ENCODE measurements around the gene DLG3.
A peak's percentile ranks its signal among the peaks of the same experiment; 100 is the strongest.

The DLG3 gene

DNA sequence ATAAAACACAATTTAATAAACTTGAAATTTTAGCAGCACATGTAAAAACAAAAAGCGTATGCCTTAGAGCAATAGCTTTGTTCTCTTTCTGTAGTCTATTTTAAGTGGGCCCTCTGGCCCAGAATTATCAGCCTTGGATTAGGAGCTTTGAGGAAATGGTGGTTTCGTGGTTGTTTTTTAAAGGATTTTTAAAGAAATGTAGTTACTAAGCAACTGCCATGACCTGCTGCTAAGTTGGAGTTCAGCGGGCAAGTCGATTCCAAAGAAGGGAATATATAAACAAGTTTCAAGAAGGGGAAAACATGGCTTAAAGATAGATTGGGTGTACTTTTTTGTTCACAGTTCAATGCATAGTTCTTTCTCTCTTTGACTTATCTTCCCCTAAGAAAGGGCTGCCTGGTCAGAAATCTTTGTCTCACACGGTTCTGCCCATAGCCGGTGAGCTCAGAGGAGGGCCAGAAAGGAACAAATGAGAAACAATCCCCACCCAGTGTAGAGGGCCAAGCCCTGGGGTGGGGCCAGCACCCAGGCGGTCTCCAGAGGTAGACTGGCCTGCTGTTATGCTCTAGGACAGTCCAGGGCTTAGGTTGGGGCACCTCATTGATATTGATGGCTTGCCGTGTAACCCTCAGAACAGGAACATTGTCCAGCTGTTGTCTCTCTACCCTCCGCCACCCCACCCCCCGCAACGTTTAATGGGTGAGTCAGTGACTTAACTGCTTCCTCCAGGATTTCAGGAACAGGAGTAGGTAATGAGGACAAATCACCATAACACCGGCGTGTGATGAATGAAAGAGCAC is 32.5 kb downstream of the DLG3 start:
- Histone ChIP-seq H3K27ac (ENCODE audit: low read depth, low read length) (peak overlapping the region; percentile 80), H3K36me3 (ENCODE audit: control insufficient read depth, insufficient read depth, low read length) (peaks cover 23% of the 10 kb centered on the region), H3K9ac (ENCODE audit: low read length) (peak overlapping the region; percentile 72), H3K9me3 (ENCODE audit: control insufficient read depth, insufficient read depth, low read depth, low read length) (no peaks in the 10 kb centered on the region; the same call in 1 of the 2 replicates), H3K4me1 (ENCODE audit: control insufficient read depth, insufficient read depth, low read length) (peaks cover 88% of the 10 kb centered on the region), H3K4me3 (ENCODE audit: low read depth, low read length) (peak overlapping the region; percentile 51), H3K27me3 (ENCODE audit: control insufficient read depth, insufficient read depth, low read length) (no peaks in the 10 kb centered on the region)

DNA sequence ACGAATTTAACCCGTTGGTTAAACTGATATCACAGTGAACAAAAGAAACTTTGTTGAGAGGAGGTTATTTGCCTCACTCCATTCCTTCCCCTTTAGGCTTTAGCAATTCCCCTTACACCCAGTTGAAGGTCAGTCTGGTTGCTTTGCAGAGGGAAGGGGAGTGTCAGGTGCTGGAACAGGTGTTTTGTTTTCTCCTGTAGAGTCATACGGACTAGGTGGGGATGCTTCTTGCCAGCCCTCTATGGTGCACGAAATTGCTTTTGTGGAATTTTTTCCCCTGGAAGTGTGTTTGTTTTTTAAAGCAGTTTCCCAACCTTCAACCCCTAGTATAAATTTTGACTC is 33.1 kb downstream of the DLG3 start:
- Histone ChIP-seq H3K9me3 (ENCODE audit: control insufficient read depth, insufficient read depth, low read depth, low read length) (no peaks in the 10 kb centered on the region; the same call in 1 of the 2 replicates), H3K9ac (ENCODE audit: low read length) (peak overlapping the region; percentile 72), H3K4me3 (ENCODE audit: low read depth, low read length) (peak overlapping the region; percentile 51), H3K36me3 (ENCODE audit: control insufficient read depth, insufficient read depth, low read length) (peaks cover 26% of the 10 kb centered on the region), H3K27ac (ENCODE audit: low read depth, low read length) (peak overlapping the region; percentile 35; the same call in 1 of the 2 replicates), H3K27me3 (ENCODE audit: control insufficient read depth, insufficient read depth, low read length) (no peaks in the 10 kb centered on the region), H3K4me1 (ENCODE audit: control insufficient read depth, insufficient read depth, low read length) (peaks cover 85% of the 10 kb centered on the region)

DNA sequence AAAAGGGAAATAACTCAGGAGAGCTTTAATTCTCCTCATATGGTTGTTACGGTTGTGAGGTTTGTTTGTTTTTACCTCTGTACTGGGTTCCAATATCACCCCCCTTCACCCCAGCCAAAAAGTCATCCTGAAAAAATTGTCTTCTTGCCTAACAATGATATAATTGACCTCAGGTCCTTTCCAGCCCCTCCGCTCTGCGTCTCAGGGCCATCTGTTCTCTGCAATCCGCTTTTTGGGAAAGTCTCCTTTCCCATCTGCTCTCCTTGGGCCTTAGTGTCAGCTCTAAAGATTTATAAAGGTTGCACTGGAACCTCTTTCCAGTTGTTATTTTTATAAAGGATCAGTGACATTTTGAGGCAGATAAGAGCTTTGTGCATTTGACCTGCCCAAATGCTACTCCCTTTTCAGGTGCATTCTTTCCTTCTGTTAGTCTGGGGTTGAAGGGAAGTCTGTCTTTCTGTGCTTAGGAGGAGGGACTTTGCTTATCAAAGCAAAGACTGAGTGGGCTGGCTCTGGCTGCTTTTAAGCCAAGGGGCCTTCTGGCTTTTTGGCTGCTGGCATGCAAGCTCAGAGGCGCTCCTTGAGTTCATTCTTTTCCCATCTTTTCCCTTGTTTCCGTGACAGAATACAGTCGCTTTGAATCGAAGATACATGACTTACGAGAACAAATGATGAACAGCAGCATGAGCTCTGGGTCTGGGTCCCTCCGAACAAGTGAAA is 34.1 kb downstream of the DLG3 start:
- Histone ChIP-seq H3K9me3 (ENCODE audit: control insufficient read depth, insufficient read depth, low read depth, low read length) (no peaks in the 10 kb centered on the region; the same call in 1 of the 2 replicates), H3K27ac (ENCODE audit: low read depth, low read length) (peak overlapping the region; percentile 35; the same call in 1 of the 2 replicates), H3K27me3 (ENCODE audit: control insufficient read depth, insufficient read depth, low read length) (no peaks in the 10 kb centered on the region), H3K36me3 (ENCODE audit: control insufficient read depth, insufficient read depth, low read length) (peaks cover 29% of the 10 kb centered on the region), H3K9ac (ENCODE audit: low read length) (peak overlapping the region; percentile 31), H3K4me1 (ENCODE audit: control insufficient read depth, insufficient read depth, low read length) (peaks cover 85% of the 10 kb centered on the region), H3K4me3 (ENCODE audit: low read depth, low read length) (peak overlapping the region; percentile 51)

DNA sequence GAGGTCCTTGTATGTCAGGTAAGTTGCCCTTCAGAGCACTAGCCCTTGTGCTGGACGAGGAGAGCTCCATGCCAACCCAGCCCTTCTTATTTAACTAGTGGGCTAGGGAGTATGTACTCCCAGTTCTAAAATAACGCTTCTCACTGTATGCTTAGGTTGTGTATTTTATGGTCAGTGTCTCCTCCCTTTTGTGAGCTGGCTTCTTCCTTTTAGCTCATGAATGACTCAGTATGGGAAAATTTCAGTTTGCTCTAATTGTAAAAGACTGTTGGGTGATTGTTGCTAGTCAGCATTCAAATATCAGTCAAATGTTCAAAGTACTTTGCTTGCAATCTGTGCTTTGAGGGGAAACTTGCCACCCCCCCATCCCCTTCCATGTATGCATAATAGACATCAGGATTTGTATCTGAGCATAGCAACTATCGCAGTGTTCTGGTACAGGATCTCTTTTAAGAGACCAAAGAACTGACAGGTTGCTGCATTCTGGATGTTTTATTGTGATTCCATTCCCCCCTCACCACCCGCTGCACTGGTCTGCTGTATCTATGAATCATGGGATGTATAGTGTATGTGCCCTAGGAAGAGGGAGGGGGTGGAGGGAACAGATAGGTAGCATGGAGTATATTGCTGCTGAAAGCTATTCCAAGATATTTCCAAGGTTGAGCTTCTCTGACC is 34.7 kb downstream of the DLG3 start:
- Histone ChIP-seq H3K9ac (ENCODE audit: low read length) (peak overlapping the region; percentile 31), H3K4me3 (ENCODE audit: low read depth, low read length) (peak overlapping the region; percentile 14), H3K36me3 (ENCODE audit: control insufficient read depth, insufficient read depth, low read length) (peaks cover 34% of the 10 kb centered on the region), H3K27ac (ENCODE audit: low read depth, low read length) (no peak overlapping the region), H3K27me3 (ENCODE audit: control insufficient read depth, insufficient read depth, low read length) (no peaks in the 10 kb centered on the region), H3K9me3 (ENCODE audit: control insufficient read depth, insufficient read depth, low read depth, low read length) (no peaks in the 10 kb centered on the region; the same call in 1 of the 2 replicates), H3K4me1 (ENCODE audit: control insufficient read depth, insufficient read depth, low read length) (peaks cover 79% of the 10 kb centered on the region)

GRCh38 chrX:70479922-70480659 is 35.5 kb downstream of the DLG3 start:
- H3K9me3 ChIP-seq (ENCODE audit: control insufficient read depth, insufficient read depth, low read depth, low read length) = no peaks in the 10 kb centered on the region; the same call in 1 of the 2 replicates
- H3K4me1 ChIP-seq (ENCODE audit: control insufficient read depth, insufficient read depth, low read length) = peaks cover 81% of the 10 kb centered on the region
- peak overlapping the region; percentile 14; the same call in 1 of the 2 replicates for H3K4me3 ChIP-seq (ENCODE audit: low read depth, low read length)
- peaks cover 41% of the 10 kb centered on the region for H3K36me3 ChIP-seq (ENCODE audit: control insufficient read depth, insufficient read depth, low read length)
- H3K9ac ChIP-seq (ENCODE audit: low read length) = peak overlapping the region; percentile 3
- H3K27me3 ChIP-seq (ENCODE audit: control insufficient read depth, insufficient read depth, low read length) = no peaks in the 10 kb centered on the region
- no peak overlapping the region for H3K27ac ChIP-seq (ENCODE audit: low read depth, low read length)

- H3K36me3 ChIP-seq (ENCODE audit: control insufficient read depth, insufficient read depth, low read length) = peaks cover 46% of the 10 kb centered on the region
- H3K27ac ChIP-seq (ENCODE audit: low read depth, low read length) = no peak overlapping the region
- no peak overlapping the region for H3K9ac ChIP-seq (ENCODE audit: low read length)
- H3K27me3 ChIP-seq (ENCODE audit: control insufficient read depth, insufficient read depth, low read length) = no peaks in the 10 kb centered on the region
- no peaks in the 10 kb centered on the region; the same call in 1 of the 2 replicates for H3K9me3 ChIP-seq (ENCODE audit: control insufficient read depth, insufficient read depth, low read depth, low read length)
- H3K4me1 ChIP-seq (ENCODE audit: control insufficient read depth, insufficient read depth, low read length) = peaks cover 75% of the 10 kb centered on the region
- no peak overlapping the region; the same call in 1 of the 2 replicates for H3K4me3 ChIP-seq (ENCODE audit: low read depth, low read length)
Observed at GRCh38 chrX:70480660-70481018, 36.0 kb downstream of the DLG3 start.

DNA sequence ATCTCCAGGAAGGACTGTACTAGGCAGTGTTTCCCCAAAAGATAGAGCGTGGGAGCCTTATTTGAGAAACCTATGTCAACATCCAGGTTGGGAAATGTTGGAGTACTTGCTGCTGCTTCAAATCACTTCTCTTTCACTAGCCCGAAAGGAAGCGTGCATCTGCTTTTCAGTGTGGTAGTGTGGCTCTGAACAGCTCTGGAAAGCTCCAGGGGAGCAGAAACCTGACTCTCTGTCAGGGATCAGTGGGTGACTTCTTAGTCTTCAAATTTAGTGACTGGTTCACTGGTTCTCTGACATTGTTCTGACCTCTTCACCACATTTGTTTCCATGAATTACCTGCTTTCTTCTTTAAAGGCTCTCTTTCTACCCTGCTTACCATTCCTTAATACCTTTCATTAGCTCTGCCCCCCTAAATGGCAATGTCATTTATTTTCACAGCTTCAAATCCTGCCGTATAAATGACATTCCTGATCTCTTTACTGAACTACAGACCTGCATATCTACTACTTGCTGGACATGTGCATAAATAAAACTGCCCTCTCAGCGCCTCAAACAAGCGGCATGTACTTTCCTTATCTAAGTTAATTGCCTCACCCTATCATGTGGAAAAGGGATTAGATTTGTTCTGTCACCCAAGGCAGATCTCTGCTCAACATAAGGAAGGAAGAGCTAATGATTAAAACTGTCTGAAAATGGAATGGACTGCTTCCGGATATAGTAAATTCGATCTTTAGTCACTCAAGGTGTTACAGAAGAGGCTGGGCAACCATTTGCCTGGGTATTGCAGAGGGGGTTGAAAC is 37.0 kb downstream of the DLG3 start:
- no peaks in the 10 kb centered on the region for H3K27me3 ChIP-seq (ENCODE audit: control insufficient read depth, insufficient read depth, low read length)

DNA sequence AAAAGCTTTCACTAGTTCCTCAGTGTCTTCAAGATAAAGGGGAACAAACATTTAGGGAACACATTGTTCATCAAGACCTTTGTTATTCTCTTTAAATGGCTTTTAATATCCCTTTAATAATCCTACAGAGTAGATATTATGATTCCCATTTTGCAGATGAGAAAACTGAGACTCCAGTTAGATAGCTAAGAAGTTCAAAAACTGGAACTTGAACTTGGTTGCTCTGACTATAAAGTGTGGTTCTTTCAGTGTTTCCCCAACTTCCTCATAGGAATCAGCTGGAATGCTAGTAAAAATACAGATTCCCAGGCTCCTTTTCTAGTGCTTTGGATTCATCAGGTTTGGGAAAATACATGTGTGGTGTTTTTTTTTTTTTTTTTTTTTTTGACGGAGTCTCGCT is 37.7 kb downstream of the DLG3 start:
- H3K27me3 ChIP-seq (ENCODE audit: control insufficient read depth, insufficient read depth, low read length) = no peaks in the 10 kb centered on the region
- H3K4me1 ChIP-seq (ENCODE audit: control insufficient read depth, insufficient read depth, low read length) = peaks cover 61% of the 10 kb centered on the region
- no peak overlapping the region for H3K27ac ChIP-seq (ENCODE audit: low read depth, low read length)
- no peaks in the 10 kb centered on the region; the same call in 1 of the 2 replicates for H3K9me3 ChIP-seq (ENCODE audit: control insufficient read depth, insufficient read depth, low read depth, low read length)
- peaks cover 60% of the 10 kb centered on the region for H3K36me3 ChIP-seq (ENCODE audit: control insufficient read depth, insufficient read depth, low read length)
- H3K4me3 ChIP-seq (ENCODE audit: low read depth, low read length) = no peak overlapping the region
- no peak overlapping the region for H3K9ac ChIP-seq (ENCODE audit: low read length)

More for the DNA sequence above, 37.0 kb downstream of the DLG3 start:
- Histone ChIP-seq H3K36me3 (ENCODE audit: control insufficient read depth, insufficient read depth, low read length) (peaks cover 56% of the 10 kb centered on the region), H3K27ac (ENCODE audit: low read depth, low read length) (no peak overlapping the region), H3K4me1 (ENCODE audit: control insufficient read depth, insufficient read depth, low read length) (peaks cover 67% of the 10 kb centered on the region), H3K9ac (ENCODE audit: low read length) (no peak overlapping the region), H3K4me3 (ENCODE audit: low read depth, low read length) (no peak overlapping the region), H3K9me3 (ENCODE audit: control insufficient read depth, insufficient read depth, low read depth, low read length) (no peaks in the 10 kb centered on the region; the same call in 1 of the 2 replicates)

- Histone ChIP-seq H3K36me3 (ENCODE audit: control insufficient read depth, insufficient read depth, low read length) (peaks cover 63% of the 10 kb centered on the region), H3K27ac (ENCODE audit: low read depth, low read length) (no peak overlapping the region), H3K4me1 (ENCODE audit: control insufficient read depth, insufficient read depth, low read length) (peaks cover 29% of the 10 kb centered on the region), H3K27me3 (ENCODE audit: control insufficient read depth, insufficient read depth, low read length) (no peaks in the 10 kb centered on the region), H3K9me3 (ENCODE audit: control insufficient read depth, insufficient read depth, low read depth, low read length) (no peaks in the 10 kb centered on the region; the same call in 1 of the 2 replicates), H3K9ac (ENCODE audit: low read length) (no peak overlapping the region), H3K4me3 (ENCODE audit: low read depth, low read length) (no peak overlapping the region)
Observed at GRCh38 chrX:70485466-70485865, 40.8 kb downstream of the DLG3 start.

DNA sequence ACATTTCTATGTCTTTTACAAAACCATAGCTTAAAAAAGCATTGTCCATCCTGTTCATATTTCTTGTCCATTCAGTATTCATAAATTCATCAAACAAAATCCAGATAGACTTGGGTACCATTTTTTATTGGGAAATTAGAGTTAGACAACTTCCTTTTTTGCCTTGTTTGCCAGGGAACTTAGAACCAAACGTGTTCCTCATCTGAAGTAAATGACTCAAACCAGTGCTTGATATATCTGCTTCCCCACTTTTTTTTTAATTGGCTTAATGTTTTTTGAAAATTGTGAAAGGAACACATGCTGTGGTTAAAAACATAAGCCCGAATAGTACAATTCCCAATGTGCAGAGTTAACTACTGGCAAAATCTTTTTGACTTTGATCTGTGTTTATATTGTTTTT is 44.2 kb downstream of the DLG3 start:
- Histone ChIP-seq H3K4me3 (ENCODE audit: low read depth, low read length) (no peak overlapping the region), H3K36me3 (ENCODE audit: control insufficient read depth, insufficient read depth, low read length) (peaks cover 74% of the 10 kb centered on the region), H3K4me1 (ENCODE audit: control insufficient read depth, insufficient read depth, low read length) (peaks cover 6% of the 10 kb centered on the region), H3K27ac (ENCODE audit: low read depth, low read length) (no peak overlapping the region), H3K9me3 (ENCODE audit: control insufficient read depth, insufficient read depth, low read depth, low read length) (peaks cover 3% of the 10 kb centered on the region; the same call in 1 of the 2 replicates), H3K27me3 (ENCODE audit: control insufficient read depth, insufficient read depth, low read length) (no peaks in the 10 kb centered on the region), H3K9ac (ENCODE audit: low read length) (no peak overlapping the region)
